Mammary epithelial cell (primary cell): ENCODE results near the gene AHDC1.

Experiments used
- EZH2 ChIP-seq: IDR thresholded peaks from 2 replicates; pipeline ENCODE4 v1.6.1; 2012; ENCODE audit warnings: low read length, inconsistent platforms, borderline replicate concordance
- TF ChIP-seq, protein P1 (sequence below), 2 donors: IDR thresholded peaks in 1 of 2; conservative IDR thresholded peaks in 1 of 2; 2 replicates each; pipeline ENCODE4 v1.5.1; 2011 to 2012; ENCODE audit warnings: inconsistent platforms in 2 of 2, low read length in 2 of 2, mild to moderate bottlenecking in 2 of 2, control low read depth in 1 of 2, low read depth in 1 of 2; ENCODE audit not compliant: insufficient read depth in 1 of 2; ENCODE audit errors: extremely low read depth in 1 of 2

DNA sequence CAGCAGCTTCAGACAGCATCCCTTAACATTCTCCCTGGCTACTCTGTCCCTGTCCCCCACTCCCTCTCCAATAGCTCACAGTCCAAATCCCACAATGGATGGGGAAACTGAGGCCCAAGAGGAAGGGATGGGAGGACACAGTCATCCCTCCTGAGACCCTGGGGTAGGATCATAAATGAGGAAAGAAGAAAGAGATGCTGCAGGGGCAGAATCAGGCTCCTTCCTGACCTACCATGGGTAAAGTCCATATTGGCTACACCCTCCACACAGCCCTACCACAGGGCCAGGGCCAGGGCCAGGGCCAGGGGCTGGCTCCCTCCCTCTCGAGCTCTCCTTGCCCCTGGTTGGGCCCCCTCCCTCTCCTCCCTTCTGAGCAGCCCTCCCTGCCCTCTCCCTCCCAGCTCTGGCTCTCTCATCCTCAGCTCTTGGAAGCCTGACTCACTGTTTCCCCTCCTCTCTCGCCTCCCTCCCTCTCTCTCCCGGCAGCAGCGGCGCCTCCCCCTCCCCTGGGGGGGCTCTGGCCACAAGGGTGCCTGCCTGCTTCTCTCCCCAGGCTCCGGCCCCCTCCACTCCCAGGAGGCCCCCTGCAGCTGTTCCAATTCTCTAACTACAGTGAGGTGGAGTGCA is 4.9 kb downstream of the AHDC1 start:
- TF ChIP-seq, protein P1, sequence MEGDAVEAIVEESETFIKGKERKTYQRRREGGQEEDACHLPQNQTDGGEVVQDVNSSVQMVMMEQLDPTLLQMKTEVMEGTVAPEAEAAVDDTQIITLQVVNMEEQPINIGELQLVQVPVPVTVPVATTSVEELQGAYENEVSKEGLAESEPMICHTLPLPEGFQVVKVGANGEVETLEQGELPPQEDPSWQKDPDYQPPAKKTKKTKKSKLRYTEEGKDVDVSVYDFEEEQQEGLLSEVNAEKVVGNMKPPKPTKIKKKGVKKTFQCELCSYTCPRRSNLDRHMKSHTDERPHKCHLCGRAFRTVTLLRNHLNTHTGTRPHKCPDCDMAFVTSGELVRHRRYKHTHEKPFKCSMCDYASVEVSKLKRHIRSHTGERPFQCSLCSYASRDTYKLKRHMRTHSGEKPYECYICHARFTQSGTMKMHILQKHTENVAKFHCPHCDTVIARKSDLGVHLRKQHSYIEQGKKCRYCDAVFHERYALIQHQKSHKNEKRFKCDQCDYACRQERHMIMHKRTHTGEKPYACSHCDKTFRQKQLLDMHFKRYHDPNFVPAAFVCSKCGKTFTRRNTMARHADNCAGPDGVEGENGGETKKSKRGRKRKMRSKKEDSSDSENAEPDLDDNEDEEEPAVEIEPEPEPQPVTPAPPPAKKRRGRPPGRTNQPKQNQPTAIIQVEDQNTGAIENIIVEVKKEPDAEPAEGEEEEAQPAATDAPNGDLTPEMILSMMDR (conservative IDR thresholded peaks at IDR 0.05 in 1 of 2, IDR thresholded peaks at IDR 0.05 in 1 of 2; ENCODE audit: extremely low read depth in 1 of 2, insufficient read depth in 1 of 2, low read depth in 1 of 2, low read length in 2 of 2), result no peak
- no peak for TF ChIP-seq EZH2
